Islet precursor cell (in vitro differentiated cells): ENCODE measurements around the gene OR1F1.
"Not testable (repeated sequence)": the region's sequence is repeated elsewhere in the genome, so short reads cannot be mapped to it uniquely, and the experiment has no call there.

ENCODE experiments used
- DNase-seq: peaks from one replicate; pipeline ENCODE4 v3.0.0-alpha.2; 2018

Gene OR1F1

DNA sequence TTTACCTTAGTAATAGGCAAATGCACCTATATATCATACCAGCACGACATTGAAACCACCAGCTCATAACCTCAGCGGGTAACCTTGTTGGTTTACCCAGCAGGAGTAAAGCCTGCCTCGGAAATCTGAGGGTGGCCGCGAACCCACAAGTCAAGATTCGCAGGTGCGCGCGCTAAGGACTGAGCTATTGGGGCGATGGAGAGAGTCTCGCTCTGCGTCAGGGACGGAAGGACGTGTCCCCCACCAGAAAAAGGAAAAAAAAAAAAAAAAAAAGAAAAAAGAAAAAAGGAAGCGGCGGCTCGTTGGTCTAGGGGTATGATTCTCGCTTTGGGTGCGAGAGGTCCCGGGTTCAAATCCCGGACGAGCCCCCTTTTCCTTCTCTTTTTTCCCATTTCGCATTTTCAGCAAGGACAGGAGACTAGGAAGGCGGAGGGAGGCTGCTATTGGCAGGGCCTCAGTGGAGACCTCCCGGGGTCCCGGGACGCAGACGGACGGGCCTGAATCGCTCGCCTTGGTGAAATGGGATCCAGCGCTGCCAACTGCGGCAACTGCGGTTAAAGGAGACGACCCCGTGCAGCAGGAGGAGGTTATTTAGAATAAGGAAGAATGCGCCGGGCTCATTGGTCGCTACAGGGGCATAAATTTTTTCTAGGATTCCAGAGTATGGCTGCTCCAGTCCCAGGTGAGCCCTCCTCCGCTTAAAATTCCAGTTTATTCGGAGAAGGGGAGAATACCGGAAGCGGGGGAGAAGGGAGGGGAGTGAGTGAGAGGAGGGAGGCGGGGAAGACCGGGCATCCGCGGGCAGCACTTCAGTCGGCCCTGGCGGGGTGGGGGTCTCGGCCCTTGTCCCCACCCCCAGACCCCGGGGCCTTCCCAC is at the start of gene OR1F1:
OR1F1 (plus strand) TSS at position 407 of the 877 bp plus-strand sequence.
- DNase-seq: peak; percentile 75

DNA sequence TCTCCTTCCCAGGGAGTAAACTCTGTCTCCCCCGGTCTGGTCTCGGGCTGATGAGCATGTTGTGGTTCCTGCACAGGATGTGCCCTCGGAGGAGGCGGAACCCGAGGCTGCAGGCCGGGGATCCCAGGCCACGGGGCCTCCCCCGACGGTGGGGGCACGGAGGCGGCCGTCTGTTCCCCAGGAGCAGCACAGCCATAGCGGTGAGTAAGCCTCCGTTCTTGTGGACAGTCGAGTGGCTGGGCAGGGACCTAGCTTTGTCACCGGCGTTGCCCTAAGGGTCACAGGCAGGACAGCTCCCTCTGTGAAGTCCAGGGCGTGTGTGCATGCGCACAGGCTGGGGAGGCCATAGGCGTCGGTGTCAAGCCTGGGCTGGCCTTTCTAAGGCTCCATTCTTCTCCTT is 49.7 kb upstream of the OR1F1 start:
- DNase-seq: peak; percentile 58

DNA sequence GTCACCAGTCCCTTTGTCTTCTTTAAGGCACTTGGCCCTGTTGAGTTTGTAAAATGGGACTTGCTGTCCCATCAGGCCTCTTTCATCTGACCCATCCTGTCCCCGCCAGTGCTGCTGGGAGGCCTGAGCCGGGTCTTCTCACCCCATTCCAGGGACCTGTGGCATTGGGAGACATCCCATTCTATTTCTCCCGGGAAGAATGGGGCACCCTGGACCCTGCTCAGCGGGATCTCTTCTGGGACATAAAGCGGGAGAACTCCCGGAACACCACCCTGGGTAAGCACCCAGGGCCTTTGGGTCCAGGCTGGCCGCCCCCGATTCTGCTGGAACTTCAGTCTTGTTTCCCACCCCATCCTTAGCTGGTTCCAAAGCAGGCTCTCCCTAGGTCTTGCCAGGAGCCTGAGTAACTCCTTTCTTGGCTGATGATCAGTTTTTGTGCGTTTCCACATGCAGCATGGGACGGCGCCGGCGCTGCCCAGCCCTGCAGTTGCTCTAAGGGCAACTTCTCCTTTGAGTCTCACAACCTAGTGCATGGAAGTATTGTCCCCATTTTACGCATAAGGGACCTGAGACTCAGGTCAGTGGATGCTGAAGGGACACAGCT is 49.1 kb upstream of the OR1F1 start:
- DNase-seq: no peak

DNA sequence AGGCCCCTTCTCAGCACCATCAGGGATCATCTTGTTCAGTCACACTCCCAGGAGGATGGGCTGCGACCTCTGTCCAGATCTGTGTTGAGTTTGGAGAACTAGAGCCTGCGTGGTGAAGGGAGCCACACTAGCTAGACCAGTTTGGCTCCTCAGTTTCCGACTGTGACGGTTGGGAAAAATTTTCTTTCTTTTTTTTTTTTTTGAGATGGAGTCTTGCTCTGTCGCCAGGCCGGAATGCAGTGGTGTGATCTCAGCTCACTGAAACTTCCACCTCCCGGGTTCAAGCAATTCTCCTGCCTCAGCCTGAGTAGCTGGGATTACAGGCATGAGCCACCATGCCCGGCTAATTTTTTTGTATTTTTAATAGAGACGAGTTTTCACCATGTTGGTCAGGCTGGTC is 48.4 kb upstream of the OR1F1 start:
- not testable (repeated sequence) for DNase-seq

DNA sequence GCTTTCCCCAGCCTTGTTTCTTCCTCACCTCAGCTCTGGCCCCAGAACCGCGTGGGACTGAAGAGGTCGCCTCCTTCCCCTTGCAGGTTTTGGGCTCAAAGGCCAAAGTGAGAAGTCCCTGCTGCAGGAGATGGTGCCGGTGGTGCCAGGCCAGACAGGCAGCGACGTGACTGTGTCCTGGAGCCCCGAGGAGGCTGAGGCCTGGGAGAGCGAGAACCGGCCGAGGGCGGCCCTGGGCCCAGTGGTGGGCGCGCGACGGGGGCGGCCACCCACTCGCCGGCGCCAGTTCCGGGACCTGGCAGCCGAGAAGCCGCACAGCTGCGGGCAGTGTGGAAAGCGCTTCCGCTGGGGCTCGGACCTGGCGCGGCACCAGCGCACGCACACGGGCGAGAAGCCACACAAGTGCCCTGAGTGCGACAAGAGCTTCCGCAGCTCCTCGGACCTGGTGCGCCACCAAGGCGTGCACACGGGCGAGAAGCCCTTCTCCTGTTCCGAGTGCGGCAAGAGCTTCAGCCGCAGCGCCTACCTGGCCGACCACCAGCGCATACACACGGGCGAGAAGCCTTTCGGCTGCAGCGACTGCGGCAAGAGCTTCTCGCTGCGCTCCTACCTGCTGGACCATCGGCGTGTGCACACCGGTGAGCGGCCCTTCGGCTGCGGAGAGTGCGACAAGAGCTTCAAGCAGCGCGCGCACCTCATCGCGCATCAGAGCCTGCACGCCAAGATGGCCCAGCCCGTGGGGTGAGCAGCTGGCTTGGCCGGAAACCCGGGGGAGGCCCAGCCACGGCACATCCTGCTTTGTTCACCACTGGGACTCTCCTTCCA is 47.2 kb upstream of the OR1F1 start:
- DNase-seq: no peak

DNA sequence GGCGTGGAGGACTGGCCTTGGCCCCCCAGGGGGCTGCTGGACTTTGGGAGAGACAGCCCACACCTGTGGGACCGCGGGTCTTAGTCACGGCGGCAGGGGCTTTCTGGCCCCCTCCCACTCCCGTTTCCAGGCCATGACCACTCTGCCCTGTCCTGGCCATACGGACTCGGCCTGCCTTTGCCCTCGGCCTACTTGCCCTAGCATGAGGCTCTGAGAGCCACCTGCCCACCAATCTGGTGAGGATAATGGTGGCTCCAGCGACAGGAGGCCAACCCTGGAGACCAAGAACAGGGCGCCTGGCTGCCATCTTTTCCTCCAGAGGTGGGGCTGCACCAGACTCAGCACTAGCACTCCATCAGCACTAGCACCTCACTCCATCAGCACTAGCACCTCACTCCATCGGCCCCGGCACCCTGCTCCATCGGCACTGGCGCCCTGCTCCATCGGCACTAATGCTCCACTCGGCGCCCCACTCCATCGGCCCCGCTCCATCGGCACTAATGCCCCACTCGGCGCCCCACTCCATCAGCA is 46.2 kb upstream of the OR1F1 start:
- no peak for DNase-seq

DNA sequence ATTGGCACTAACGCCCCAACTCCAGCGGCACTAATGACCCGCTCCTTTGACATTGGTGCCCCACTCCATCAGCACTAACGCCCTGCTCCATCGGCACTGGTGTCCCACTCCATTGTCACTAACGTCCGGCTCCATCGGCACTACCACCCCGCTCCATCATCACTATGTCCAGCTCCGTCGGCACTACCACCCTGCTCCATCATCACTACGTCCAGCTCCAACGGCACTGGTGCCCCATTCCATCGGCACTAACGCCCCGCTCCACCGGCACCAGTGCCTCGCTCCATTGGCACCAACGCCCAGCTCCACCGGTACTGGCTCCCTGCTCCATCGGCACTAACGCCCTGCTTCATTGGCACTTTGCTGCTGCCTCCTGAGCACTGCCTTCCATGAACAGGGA is 45.7 kb upstream of the OR1F1 start:
- DNase-seq: no peak

DNA sequence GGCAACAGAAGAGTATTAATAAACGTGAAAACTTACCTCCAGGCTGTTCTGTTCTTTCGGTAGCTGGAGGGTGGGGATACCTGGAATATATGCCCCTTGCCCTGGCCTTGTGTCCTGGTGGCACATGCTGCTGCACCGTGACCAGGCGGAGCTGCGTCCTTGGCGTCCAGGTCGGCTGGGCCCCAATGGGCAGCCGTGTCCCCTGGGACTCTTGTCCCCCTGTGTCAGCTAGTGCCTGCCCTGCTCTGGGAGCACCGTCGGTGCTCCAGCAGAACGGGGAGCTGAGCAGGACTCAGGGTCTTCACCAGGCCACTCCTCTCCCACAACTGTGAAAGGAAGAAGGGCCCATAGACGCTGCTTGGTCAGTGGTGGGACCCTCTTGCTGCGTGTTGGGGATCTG is 45.2 kb upstream of the OR1F1 start:
- no peak for DNase-seq

DNA sequence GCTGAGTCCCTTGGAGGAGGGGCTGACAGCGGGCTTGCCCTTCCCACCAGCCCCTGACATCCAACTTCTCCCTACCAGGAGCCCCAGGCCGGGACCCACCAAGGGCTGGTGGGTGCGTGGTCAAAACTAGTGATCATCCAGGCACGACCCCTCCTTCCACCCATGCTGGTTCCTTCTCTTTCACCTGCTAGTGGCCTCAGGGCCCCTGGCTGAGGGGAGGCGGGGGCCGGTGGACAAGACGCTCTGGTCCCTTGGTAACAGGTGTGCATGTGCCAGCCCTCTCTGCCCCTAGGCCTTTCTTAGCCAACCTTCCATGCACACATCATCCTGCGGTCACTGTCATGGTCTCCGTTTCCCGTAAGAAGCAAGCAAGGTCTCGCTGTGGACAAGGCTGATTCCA is 44.8 kb upstream of the OR1F1 start:
- DNase-seq: no peak

DNA sequence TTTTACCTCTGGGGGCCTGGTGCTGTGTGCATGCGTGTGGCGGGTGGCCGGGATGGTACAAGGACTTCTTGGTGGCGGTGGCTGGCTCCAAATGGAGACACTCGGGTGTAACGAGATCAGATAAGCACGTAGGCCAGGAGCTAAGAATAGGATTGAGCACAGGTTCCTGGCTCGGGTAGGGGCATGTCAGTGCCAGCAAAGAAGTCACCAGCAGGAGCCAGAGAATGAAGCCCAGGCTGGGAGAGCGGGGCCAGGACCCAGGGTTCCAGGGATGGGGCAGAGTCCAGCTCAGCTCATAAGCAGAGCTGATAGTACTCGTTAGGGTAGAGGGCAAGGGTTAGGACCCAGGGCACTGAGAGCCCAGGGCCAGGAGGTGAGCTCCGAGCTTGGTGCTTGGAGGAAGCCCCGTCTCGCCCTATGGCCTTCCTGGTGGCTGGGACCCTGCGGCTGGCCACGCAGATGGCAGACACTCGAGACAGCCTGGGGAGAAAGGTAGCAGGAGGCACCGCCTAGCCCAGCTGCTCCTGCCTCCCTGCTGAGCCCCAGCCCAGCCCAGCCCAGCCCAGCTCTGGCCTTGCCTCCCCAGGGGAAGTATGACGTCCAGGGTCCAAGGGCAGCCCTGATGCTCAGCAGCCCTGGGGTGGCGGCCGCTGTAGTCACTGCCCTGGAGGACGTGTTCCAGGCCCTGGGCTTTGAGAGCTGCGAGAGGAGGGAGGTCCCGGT is 44.2 kb upstream of the OR1F1 start:
- DNase-seq: no peak

DNA sequence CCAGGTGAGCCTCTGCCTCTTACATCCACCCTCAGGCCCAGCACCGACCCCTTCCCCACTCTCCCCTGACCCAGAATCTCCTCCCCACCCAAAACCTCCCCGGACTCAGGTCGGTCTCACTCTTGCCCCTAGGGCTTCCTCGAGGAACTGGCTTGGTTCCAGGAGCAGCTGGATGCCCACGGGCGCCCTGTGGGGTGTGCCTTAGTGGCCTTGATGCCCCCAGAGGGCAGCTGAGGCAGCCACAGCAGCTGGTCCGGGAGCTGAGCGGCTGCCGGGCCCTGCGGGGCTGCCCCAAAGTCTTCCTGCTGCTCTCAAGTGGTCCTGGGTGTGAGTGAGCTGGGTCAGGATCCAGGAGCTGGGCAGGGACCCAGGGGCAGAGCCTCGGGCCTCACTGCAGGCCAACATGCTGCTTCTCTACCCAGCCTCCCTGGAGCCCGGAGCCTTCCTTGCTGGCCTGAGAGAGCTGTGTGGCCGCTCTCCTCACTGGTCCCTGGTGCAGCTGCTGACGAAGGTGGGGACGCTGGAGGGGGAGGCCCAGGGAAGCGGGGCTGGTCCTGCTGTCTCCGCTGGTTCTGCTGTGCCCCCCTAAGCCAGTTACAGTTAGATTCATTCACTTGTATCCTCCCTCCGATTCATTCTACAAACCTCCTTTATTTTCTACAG is 43.6 kb upstream of the OR1F1 start:
- DNase-seq: no peak

DNA sequence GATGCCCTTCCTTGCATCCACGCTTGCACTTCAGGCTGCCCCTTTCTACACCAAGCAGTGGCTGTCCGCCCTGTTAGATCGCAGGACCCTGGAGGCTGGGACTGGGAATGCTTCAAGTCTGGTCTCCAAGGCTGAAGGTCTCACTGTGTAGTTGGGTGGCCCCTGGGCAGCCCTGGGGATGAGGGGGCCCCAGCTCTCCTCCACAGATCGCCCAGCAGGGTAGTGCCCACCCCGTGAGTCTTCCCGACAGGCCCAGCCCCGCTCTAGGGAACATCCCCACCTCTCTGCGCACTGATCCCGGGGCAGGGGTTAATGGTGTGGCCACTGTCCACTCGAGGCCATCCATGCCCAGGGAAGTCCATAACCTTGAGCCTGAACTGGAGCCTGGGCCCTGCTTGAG is 42.9 kb upstream of the OR1F1 start:
- DNase-seq: no peak

DNA sequence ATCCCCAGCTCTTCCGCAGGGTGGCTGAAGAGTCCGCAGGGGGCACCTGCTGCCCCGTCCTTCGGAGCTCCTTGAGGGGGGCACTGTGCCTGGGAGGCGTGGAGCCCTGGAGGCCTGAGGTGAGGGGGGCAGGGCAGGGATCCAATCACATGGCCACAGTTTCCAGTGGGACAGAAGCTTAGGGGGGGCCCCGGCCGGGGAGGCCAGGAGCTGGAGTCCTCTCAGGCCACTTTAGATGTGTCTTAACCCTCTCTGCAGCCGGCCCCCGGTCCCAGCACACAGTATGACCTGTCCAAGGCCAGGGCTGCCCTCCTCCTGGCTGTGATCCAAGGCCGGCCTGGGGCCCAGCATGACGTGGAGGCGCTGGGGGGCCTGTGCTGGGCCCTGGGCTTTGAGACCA is 42.3 kb upstream of the OR1F1 start:
- DNase-seq: no peak

DNA sequence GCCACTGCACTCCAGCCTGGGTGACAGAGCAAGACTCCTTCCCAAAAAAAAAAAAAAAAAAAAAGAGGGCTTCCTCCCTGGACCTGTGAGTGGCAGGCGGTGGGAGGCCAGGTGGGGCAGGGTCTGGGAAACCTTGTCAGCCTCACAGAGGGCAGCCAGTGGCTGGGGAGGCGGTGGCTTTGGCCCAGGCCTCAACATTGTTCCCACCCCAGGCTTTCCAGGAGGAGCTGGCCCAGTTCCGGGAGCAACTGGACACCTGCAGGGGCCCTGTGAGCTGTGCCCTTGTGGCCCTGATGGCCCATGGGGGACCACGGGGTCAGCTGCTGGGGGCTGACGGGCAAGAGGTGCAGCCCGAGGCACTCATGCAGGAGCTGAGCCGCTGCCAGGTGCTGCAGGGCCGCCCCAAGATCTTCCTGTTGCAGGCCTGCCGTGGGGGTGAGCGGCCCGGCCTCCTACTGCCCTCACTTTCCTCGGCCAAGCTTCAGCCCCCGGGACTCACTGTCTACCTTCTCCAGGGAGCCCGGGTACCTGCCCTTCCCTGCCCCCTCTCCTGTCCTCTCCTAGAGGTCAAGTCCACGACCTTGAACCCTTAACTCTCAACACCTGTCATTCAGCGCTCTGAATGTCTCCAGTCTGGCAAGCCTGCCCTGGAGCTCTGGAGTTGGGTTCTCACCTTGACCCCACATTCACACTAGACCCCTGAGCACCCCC is 40.8 kb upstream of the OR1F1 start:
- no peak for DNase-seq

DNA sequence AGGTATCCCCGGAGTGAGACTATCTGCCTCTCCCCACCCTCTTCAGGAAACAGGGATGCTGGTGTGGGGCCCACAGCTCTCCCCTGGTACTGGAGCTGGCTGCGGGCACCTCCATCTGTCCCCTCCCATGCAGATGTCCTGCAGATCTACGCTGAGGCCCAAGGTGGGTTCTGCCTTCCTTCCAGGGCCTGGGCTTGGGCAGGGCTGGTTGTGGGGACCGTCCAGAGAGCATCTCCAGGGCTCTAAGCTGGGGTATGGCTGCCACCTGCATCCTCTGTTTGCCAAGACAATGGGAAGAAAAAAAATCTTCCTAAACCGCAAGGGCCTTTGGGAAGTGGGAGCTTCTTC is 40.3 kb upstream of the OR1F1 start:
- no peak for DNase-seq

DNA sequence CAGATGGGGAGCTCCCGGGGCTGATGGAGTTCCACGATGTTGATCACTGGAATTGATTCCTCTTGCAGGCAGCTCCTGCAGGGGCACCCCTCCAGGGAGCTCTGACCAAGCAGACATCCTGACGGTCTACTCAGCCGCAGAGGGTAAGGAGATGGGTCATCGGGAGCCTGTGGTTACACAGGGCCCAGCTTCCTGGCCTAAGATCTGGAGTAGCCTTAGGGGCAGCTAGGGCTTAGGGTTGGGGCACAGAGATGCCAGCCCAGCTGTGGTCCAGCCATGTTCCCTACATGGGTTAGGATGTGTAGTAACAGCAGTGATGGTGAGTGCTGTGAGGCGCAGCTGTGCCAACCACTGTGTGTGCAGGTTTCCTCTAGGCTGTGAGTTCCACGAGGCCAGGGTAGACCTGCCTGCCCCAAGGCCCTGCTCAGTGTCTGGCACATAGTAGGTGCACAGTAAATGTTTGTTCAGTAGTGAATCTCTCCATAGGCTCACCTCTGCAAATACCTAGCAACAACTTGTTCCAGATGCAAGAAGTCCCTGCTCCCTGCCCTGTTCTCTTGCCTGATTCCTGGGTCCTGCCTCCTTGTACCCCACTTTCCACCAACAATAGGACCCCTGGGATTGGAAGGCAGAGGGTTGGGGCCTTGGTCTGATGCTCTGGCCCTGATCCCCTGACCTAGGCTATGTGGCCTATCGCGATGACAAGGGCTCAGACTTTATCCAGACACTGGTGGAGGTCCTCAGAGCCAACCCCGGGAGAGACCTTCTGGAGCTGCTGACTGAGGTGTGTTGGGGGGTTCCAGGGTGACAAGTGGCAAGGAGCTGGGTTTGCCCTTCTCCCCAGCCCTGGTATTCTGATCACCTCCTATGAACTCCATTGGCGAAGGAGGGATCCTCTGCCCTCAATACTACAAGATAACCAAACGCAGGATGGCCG is 39.5 kb upstream of the OR1F1 start:
- no peak for DNase-seq

DNA sequence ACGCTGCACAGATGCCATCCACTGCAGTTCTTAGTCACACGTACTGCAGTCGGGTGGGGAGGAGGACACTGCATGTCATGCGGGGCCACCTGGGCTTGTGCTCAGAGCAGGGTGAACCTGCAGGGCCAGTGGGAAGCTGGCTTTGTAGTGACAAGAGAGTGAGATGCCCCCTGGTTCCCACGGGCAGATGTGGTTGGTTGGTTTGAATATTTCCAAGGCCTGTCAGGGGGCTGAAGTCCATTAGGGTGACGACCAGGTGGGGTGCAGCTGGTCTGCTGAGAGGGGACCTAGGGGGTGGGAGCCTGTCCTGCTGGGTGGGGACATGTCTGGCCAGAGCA is 38.8 kb upstream of the OR1F1 start:
- DNase-seq: peak; percentile 53

DNA sequence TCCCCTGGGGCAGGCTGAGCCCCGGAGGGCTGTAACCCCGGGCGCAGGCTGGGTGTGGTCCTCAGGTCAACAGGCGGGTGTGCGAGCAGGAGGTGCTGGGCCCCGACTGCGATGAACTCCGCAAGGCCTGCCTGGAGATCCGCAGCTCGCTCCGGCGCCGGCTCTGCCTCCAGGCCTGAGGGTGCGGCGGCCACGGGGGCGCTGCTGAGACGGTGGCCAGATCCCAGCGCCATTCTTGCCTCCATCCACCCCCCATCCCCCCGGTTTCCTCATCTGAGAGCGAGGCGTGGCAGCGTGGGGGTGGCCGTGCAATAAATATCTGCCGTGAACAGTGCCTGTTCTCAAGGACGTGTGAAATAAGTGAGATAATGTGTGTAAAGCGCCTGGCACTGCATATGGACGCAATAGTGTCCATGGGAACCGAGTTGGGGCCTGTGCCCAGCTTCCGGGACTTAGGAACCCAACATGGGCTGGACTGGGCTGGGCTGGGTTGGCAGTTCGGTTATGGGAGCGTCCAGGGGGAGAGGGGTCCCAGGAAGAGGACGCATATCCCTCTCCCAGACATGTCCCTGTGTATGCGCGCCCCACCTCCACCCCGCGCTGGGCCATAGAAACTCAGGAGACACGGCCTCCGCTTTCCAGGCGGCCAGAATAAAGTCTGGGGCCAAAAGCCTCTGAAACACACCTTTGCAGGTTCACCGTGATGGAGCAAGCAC is 38.2 kb upstream of the OR1F1 start:
- DNase-seq: peak; percentile 88

DNA sequence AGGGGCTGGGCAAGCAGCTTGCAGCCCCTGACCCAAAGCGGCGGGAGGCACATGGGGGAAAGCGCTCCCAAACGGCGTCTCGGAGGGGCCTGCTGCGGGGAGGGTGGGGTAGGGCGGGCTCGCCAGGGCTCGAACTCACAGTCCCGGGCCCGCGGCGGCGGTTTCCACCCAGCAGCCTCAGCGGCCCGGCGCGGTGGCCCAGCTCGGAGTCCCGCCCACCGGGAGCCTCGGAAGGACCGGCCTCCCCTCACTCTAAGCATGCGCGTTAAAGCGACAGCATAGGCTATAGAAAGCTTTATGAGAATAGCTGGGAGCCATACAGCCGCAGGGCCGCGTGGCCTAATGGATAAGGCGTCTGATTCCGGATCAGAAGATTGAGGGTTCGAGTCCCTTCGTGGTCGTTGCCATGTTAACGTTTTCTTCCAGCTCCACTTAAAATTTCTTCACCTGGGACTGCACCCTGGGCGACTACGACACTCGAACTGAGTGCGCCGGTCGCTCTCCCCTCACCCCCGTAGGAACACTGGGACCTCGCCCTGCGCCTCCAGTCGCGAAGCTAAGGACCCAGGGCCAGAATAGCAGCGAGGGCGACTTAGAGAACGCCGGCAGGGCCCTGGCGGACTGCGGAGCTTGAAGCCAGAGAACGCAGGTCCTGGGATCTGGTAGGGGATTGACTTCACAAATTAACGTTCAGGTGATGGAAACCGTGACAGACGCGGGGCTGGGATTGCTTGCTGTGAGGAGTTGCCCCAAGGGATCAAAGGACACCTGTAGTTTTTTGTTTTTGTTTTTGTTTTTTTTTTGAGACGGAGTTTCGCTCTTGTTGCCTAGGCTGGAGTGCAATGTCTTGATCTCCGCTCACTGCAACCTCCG is 37.4 kb upstream of the OR1F1 start:
- peak; percentile 99 for DNase-seq
